GM21786 (cell line): Measurements from ENCODE around the gene COA8.

ENCODE experiments used
- ATAC-seq: cut with Tn5 transposase; IDR thresholded peaks from one replicate; pipeline ENCODE4 v1.9.1; 2021; ENCODE audit not compliant: unreplicated experiment

The COA8 gene

DNA sequence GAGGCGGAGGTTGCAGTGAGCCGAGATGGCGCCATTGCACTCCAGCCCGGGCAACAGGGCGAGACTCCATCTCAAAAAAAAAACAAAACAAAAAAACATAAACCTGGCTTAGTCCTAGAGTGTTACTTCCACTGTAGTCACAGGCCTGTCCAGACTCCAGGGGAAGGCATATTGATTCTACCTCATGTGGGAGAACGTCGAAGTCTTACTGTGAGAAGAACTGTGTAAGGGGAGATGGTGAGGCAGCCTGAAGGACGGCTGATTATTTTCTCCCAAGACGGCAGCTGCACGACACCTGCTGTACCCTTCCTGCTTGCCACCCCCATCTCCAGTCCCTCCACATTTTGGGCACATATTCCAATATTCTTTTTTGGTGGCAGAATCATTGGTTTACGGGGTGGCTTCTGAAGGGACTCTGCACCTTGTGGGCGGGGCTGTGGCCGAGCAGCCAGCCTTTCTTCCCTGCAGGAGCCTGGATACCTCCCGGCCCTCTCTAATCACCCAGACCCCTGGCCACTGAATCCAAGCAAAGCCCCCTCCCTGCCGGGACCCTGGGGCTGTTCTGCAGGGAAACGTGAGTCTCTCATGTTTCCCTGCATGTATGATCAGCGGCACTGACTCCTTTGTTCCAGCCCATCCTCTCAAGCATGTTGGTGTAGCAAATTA lies 54.0 kb downstream of the COA8 start:
- no peak for ATAC-seq

GRCh38 chr14:103619057-103619456 lies 56.3 kb downstream of the COA8 start:
- ATAC-seq = no peak

- ATAC-seq = no peak
These were observed 59.1 kb downstream of the COA8 start for GRCh38 chr14:103621860-103622259.

- ATAC-seq = no peak
These were observed 60.5 kb downstream of the COA8 start for GRCh38 chr14:103623308-103623707.

DNA sequence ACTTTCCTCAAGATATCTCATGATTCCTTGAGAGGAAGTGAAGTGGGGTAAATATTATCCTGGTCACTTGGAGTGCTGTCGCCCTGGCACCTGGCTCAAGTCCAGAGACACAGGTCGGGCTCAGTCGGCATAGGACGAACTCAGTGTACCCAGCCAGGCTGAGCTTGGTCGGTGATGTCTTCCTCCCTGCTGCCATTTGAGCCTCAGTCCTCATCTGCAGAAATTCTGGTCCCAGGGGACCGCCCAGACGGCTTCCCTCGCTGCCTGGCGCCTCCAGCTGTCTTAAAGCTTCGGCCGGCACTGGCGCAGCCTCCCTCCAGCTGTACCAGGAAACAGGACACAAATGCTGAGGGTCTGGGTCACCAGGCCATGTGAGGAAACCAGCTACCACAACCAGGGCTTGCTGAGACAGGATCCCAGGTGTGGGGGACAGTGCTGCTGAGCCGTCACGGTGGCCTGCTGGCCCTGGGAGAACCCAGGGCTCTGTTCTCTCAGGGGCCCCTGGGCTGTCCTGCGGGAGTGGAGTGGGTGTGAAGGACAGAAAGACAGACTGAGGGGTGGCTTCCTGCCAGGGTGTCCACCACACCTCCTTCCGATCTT lies 61.2 kb downstream of the COA8 start:
- no peak for ATAC-seq

- no peak for ATAC-seq
These were observed 62.1 kb downstream of the COA8 start for GRCh38 chr14:103624860-103625259.

DNA sequence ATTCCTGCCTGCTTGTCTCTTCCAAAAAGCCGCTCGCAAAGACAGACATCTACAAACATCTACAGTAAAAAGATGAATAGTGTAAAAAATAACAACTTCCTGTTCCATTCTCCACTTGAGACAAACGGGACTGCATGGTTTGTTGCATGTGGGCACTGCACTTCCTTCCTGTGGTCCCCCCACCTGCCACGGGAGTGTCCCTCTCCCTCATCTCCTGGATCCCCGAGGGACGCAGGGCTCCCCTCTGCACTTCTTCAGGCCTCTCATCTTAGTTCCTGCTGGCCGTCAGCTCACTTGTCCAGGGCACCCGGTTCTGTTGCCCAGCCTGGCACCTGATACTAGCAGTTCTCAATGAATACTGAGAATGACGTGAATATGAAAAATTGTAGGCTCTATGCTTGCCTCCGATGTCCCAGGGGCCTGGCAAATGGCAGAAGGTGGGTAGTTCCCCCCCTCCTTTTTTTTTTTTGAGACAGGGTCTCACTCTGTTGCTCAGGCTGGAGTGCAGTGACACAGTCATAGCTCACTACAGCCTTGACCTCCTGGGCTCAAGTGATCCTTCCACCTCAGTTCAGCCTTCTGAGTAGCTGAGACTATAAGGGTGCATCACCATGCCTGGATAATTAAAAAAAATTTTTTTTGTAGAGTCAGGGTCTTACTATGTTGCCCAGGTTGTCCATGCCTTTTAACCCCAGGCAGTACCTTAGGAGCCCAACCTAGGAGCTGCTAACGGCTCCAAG lies 62.8 kb downstream of the COA8 start:
- ATAC-seq = peak; percentile 27

GRCh38 chr14:103626146-103626850 lies 63.5 kb downstream of the COA8 start:
- ATAC-seq = no peak

DNA sequence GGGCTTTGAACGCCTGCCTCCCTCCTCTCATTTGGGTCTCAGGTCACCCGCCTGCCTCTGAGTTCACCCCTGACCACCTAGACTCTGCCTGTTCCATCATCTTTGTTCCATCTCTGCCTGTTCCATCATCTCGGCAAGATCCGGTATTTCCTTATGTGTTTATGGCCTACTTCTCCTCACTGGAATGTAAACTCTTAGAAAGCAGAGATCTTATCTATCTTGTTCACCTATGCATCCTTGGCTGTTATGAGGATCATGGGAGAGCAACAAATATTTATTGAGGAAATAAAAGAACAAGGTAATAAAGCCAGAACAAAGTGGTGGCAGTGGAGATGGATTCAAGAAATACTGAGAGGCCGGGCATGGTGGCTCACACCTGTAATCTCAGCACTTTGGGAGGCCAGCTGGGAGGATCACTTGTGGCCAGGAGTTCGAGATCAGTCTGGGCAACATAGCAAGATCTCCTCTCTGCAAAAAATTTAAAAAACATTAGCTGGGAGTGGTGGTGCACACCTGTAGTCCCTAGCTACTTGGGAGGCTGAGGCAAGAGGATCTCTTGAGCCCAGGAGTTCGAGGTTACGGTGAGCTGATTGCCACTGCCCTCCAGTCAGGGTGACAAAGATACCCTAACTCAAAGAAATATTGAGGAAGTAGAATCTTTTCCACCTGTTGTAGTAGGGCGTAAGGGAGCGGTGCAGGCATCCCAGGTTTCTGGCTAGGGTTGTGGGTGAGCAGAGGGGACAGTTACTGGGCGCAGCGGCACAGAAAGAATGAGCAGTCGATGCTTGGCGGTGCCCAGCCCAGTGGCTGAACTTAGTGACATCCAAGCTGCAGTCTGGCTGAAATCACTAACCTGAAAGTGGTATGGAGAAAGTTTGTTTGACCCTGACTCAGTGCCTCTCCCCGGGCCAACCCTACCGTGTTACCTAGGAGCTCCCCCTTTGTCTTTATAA lies 64.6 kb downstream of the COA8 start:
- no peak for ATAC-seq

DNA sequence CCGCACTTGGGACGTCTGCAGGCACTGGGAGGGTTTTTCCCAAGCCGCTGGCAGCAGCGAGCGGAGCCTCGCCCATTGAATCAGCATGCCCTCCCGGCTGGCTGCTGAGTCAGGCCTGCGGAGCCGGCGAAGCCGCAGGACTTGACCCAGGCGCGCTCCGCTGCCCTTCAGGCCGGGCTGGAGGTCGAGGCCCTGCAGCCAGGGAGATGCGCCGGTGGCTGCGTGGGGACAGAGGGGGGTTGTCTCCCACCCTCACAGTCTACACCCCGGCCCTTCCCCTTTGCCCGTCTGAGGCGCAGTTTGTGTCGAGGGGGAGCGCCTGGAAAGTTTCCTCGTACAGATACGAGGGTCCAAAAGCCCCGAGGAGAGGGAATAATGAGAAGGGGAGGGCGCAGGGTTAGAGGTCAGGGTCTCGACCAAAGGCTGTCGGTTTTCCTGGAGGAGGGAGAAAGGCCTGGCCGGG lies 65.5 kb downstream of the COA8 start:
- ATAC-seq = no peak

DNA sequence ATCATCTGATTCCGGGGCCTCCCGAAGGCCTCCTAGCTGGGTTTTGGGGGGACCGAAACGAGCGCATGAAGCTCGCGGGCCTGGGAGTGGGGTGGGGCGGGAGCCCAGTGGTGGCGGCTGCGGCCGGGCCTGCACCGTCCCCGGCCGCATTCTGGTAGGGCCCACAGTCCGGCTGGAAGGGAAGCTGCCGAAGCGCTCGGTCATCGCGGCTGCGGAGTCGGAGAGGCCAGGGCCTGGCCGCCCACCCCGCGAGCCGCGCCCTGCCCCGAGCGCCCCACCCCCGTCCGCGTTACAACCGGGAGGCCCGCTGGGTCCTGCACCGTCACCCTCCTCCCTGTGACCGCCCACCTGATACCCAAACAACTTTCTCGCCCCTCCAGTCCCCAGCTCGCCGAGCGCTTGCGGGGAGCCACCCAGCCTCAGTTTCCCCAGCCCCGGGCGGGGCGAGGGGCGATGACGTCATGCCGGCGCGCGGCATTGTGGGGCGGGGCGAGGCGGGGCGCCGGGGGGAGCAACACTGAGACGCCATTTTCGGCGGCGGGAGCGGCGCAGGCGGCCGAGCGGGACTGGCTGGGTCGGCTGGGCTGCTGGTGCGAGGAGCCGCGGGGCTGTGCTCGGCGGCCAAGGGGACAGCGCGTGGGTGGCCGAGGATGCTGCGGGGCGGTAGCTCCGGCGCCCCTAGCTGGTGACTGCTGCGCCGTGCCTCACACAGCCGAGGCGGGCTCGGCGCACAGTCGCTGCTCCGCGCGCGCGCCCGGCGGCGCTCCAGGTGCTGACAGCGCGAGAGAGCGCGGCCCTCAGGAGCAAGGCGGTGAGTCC lies 66.1 kb downstream of the COA8 start, which contains the start of gene KLC1:
Gene KLC1, plus strand, starts transcription at position 528 of the 819 bp plus-strand sequence. CDS start 25,354 bp downstream, outside the sequence.
- peak; percentile 47 for ATAC-seq

DNA sequence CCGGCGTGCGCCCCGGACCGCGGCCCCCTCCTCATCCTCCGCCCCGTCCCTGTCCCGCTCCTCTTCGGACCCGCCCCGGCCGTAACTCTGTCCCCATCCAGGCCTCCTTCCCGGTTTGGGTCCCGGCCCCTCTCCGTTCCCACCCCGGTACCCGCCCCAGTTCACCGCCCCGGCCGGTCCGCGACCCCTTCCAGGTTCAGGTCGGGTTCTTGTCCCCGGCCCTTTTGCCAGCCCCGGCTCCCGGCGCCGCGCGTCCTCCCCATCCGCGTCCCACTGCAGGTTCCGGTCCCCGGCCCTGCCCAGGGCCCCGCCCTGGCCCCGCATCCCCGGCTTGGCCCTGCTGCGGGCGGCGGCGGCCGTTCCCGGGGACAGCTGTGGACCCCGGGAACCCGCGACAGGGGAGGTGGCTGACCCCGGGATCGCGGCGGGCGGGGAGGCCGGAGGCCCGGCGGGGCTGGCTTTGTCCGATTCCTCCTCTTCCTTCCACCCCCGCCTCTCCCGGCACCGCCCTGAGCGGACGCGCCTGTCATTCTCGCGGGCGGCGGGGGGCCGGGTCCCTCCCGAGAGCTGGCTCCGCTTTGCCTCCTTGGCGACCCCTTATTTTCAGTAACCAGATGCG lies 66.9 kb downstream of the COA8 start:
- no peak for ATAC-seq

DNA sequence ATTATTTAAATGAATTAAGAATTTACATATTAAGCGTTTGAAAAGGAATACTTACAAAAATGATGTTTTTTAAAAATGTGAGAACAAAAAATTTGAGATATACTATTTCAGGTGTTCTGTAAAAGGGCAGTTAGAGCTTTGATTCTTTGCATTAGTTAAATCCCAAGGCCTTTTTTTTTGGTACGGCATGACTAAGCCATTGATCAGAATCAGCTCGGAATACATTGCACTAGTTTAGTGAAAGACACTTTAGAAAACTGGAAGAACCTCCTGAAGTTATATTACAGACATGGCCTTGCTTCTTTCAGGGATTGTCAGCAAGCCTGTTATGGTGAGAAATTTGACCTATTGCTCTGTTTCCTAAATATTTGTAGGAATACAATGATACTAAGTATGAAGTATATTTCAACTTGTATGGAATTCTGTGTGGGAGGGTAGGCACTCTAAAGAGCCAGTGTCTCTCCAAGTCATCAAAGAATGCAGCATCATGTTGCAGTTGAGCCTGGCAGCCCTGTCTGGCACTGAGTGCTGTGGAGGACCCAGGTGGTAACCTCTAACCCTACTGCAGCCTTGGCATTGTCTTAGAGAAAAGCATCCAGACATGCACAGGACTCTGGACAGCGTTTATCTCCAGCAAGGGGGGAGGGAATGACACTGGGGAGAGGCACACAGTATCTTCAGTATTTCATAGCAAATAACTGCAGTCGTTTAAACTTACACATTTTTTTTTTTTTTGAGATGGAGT lies 67.8 kb downstream of the COA8 start:
- ATAC-seq = no peak

DNA sequence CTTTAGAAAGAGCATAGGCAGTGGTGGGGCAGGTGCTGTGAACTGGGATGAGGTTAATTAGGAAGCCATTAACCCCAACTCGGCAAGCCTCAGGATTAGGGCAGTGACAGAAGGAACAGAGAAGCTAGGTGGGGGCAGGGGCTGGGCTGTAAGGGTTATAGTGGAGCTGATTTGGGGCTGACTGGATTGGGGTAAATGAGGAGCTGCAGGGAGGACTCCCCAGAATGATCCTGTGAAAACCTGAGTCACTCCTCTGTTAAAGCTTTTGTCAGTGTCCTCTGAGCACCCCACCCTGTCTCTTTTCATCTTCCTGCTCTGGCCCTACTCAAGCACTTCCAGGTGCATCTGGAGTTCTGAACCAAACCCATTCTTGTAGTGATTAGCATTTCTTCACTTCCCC lies 70.6 kb downstream of the COA8 start:
- ATAC-seq = no peak

GRCh38 chr14:103634156-103634555 lies 71.4 kb downstream of the COA8 start:
- no peak for ATAC-seq

DNA sequence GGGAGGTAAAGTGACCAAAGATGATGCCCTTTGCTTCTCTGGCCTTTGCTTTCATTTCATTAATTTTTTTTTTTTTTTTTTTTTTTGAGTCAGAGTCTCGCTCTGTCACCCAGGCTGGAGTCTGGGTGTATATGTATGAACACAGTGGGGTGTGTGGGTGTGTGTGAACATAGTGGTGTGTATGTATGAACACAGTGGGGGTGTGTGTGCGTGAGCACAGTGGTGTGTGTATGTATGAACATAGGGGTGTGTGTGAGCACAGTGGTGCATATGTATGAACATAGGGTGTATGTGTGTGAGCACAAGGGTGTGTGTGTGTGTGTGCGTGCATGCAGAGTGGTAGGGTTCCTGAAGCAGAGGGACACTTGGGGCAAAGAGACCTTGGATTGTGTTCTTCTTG lies 75.8 kb downstream of the COA8 start:
- ATAC-seq = no peak
